Neural cell (in vitro differentiated cells): ENCODE measurements around the gene NOL9. TPM values are rescaled to one million over a fixed set of nuclear protein-coding genes. Genes with fewer than 3 reads are reported as not detected.

Experiments used
- H2AFZ ChIP-seq: fragments of 200-600, 300-800 bp; sonication (generic), shearing (Covaris generic); 2 replicates; pipeline ENCODE4 v1.6.0; 2014; ENCODE audit warnings: low read depth, mild to moderate bottlenecking, antibody characterized with exemption, low read length, moderate library complexity
- H3F3A ChIP-seq: fragments of 200-600 bp; shearing (Covaris generic); 2 replicates; pipeline ENCODE4 v1.6.1; 2016; ENCODE audit warnings: mild to moderate bottlenecking, moderate library complexity, mixed read lengths, antibody characterized with exemption, low read length; ENCODE audit not compliant: insufficient read depth, poor library complexity, severe bottlenecking
- H3K27ac ChIP-seq: fragments of 200-600, 300-800 bp; sonication (generic), shearing (Covaris generic); 2 replicates; pipeline ENCODE4 v1.5.1; 2014; ENCODE audit warnings: mild to moderate bottlenecking, low read length, moderate library complexity
- H3K27me3 ChIP-seq: fragments of 300-800, 200-600 bp; sonication (generic), shearing (Covaris generic); 2 replicates; pipeline ENCODE4 v1.6.0; 2014; ENCODE audit warnings: mild to moderate bottlenecking, low read depth, low read length, moderate library complexity; ENCODE audit not compliant: insufficient read depth
- H3K36me3 ChIP-seq: fragments of 300-800, 200-600 bp; sonication (generic), shearing (Covaris generic); 2 replicates; pipeline ENCODE4 v1.5.1; 2014; ENCODE audit warnings: mild to moderate bottlenecking, antibody characterized with exemption, low read length, moderate library complexity; ENCODE audit not compliant: insufficient read depth
- H3K4me2 ChIP-seq: fragments of 300-800, 200-600 bp; sonication (generic), shearing (Covaris generic); 2 replicates; pipeline ENCODE4 v1.6.0; 2014; ENCODE audit warnings: mild to moderate bottlenecking, low read length
- H3K4me3 ChIP-seq: fragments of 300-800, 200-600 bp; sonication (generic), shearing (Covaris generic); 2 replicates; pipeline ENCODE4 v1.5.1; 2014; ENCODE audit warnings: mild to moderate bottlenecking, low read length, moderate library complexity
- H3K79me2 ChIP-seq: fragments of 200-600 bp; shearing (Covaris generic); replicated peaks from 2 replicates; pipeline ENCODE4 v1.6.0; 2014; ENCODE audit warnings: mild to moderate bottlenecking, low read length, moderate library complexity; ENCODE audit not compliant: insufficient read depth
- H3K9ac ChIP-seq: fragments of 300-800, 200-600 bp; sonication (generic), shearing (Covaris generic); 2 replicates; pipeline ENCODE4 v1.6.1; 2016; ENCODE audit warnings: mild to moderate bottlenecking, low read length, mixed read lengths
- H3K9me2 ChIP-seq: fragments of 200-600 bp; shearing (Covaris generic); 2 replicates; pipeline ENCODE4 v1.6.1; 2016; ENCODE audit warnings: mild to moderate bottlenecking, low read length, mixed read lengths; ENCODE audit not compliant: insufficient read depth
- H3K9me3 ChIP-seq: fragments of 200-600, 300-800 bp; sonication (generic), shearing (Covaris generic); 2 replicates; pipeline ENCODE4 v1.6.1; 2016; ENCODE audit warnings: mild to moderate bottlenecking, mixed run types, low read length, moderate library complexity, mixed read lengths
- H4K20me1 ChIP-seq: fragments of 200-600 bp; shearing (Covaris generic); 2 replicates; pipeline ENCODE4 v1.6.1; 2016; ENCODE audit warnings: mild to moderate bottlenecking, mixed run types; ENCODE audit not compliant: insufficient read depth
- CTCF ChIP-seq: fragments of 450-650 bp; IDR thresholded peaks from 2 replicates; pipeline ENCODE4 v1.5.1; 2014; ENCODE audit warnings: antibody characterized with exemption, mild to moderate bottlenecking, moderate library complexity; ENCODE audit not compliant: poor library complexity, severe bottlenecking
- EP300 ChIP-seq: fragments of 450-650 bp; conservative IDR thresholded peaks from 2 replicates; pipeline ENCODE4 v1.6.1; 2014; ENCODE audit warnings: antibody characterized with exemption, mild to moderate bottlenecking, moderate library complexity; ENCODE audit not compliant: poor library complexity, severe bottlenecking
- EZH2 ChIP-seq: fragments of 200-600, 300-800 bp; shearing (Covaris generic), sonication (generic); IDR thresholded peaks from 2 replicates; pipeline ENCODE4 v1.6.1; 2014; ENCODE audit warnings: antibody characterized with exemption, low read length, borderline replicate concordance, mild to moderate bottlenecking; ENCODE audit not compliant: insufficient read depth, poor library complexity, severe bottlenecking
- MXI1 ChIP-seq: fragments of 450-650 bp; conservative IDR thresholded peaks from 2 replicates; pipeline ENCODE4 v1.6.1; 2014; ENCODE audit warnings: antibody characterized with exemption, mild to moderate bottlenecking; ENCODE audit not compliant: poor library complexity, severe bottlenecking
- POLR2AphosphoS5 ChIP-seq: IDR thresholded peaks from 2 replicates; pipeline ENCODE4 v1.6.1; 2012
- RAD21 ChIP-seq: fragments of 450-650 bp; conservative IDR thresholded peaks from 2 replicates; pipeline ENCODE4 v1.6.1; 2014; ENCODE audit warnings: antibody characterized with exemption, mild to moderate bottlenecking, moderate library complexity
- REST ChIP-seq: IDR thresholded peaks from 2 replicates; pipeline ENCODE4 v1.6.1; 2012; ENCODE audit warnings: borderline replicate concordance
- SMC3 ChIP-seq: fragments of 450-650 bp; conservative IDR thresholded peaks from 2 replicates; pipeline ENCODE4 v1.6.1; 2014; ENCODE audit warnings: antibody characterized with exemption, mild to moderate bottlenecking, moderate library complexity; ENCODE audit not compliant: poor library complexity
- TAF1 ChIP-seq: IDR thresholded peaks from 2 replicates; pipeline ENCODE4 v1.6.1; 2012; ENCODE audit warnings: low read depth
- polyA plus RNA-seq: library from polyadenylated mRNA; depleted of rRNA; stranded (reverse); fragments of >200 nt; gene quantifications from 2 replicates; pipeline ENCODE4 v1.2.3, GENCODE V29; 2014

NOL9 gene
- polyA plus RNA-seq, 1 donor from 2014 or later = 30.7 TPM

- Histone ChIP-seq H2AFZ (no peak overlapping the region), H3K9ac (no peak overlapping the region), H3K9me3 (no peaks in the 10 kb centered on the region), H3K4me2 (no peak overlapping the region), H4K20me1 (no peaks in the 10 kb centered on the region), H3K9me2 (no peaks in the 10 kb centered on the region), H3K27me3 (no peaks in the 10 kb centered on the region), H3K4me3 (no peak overlapping the region), H3K27ac (no peak overlapping the region), H3F3A (no peaks in the 10 kb centered on the region), H3K79me2 (no peaks in the 10 kb centered on the region), H3K36me3 (no peaks in the 10 kb centered on the region)
- TF ChIP-seq EP300 = no peak
- no peak for TF ChIP-seq POLR2AphosphoS5
- TF ChIP-seq EZH2 = no peak
- no peak for TF ChIP-seq SMC3
- TF ChIP-seq MXI1 = no peak
- no peak for TF ChIP-seq REST
- TF ChIP-seq TAF1 = no peak
- TF ChIP-seq RAD21 = no peak
- no peak for TF ChIP-seq CTCF
Observed at GRCh38 chr1:6519491-6519934, 34.8 kb downstream of the NOL9 start.

GRCh38 chr1:6517435-6517851 is 36.9 kb downstream of the NOL9 start:
- H3K36me3 ChIP-seq = no peaks in the 10 kb centered on the region
- no peak overlapping the region for H2AFZ ChIP-seq
- H4K20me1 ChIP-seq = no peaks in the 10 kb centered on the region
- TF ChIP-seq EZH2 (no peak), POLR2AphosphoS5 (no peak), REST (no peak), RAD21 (no peak), MXI1 (no peak), TAF1 (no peak), EP300 (no peak), SMC3 (no peak), CTCF (no peak)
- no peak overlapping the region for H3K4me3 ChIP-seq
- H3K27ac ChIP-seq = no peak overlapping the region
- H3K79me2 ChIP-seq = no peaks in the 10 kb centered on the region
- H3K27me3 ChIP-seq = no peaks in the 10 kb centered on the region
- no peaks in the 10 kb centered on the region for H3F3A ChIP-seq
- H3K9me2 ChIP-seq = no peaks in the 10 kb centered on the region
- H3K9ac ChIP-seq = no peak overlapping the region
- H3K9me3 ChIP-seq = no peaks in the 10 kb centered on the region
- H3K4me2 ChIP-seq = no peak overlapping the region
